GM19193 (cell line): ENCODE results near the gene RPUSD1.

Experiments
- POLR2A ChIP-seq: IDR thresholded peaks from 4 replicates; pipeline ENCODE4 v1.6.1; 2011; ENCODE audit not compliant: insufficient read depth, insufficient read length; ENCODE audit errors: extremely low read depth

RPUSD1 gene

DNA sequence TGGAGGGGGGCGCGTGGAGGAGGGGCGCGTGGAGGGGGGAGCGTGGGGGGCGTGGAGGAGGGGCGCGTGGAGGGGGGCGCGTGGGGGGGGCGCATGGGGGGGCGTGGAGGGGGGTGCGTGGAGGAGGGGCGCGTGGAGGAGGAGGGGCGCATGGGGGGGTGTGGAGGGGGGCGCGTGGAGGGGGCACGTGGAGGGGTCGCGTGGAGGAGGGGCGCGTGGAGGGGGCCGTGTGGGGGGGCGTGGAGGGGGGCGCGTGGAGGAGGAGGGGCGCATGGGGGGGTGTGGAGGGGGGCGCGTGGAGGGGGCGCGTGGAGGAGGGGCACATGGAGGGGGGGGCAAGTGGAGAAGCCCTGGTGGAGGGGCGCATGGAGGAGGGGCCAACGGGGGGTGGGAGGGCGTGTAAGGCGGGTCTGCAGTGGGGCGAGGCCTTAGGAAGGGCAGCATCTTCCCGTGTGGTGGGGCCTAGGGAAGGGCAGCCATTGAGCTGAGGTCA lies 20.4 kb downstream of the RPUSD1 start:
- no peak for TF ChIP-seq POLR2A

DNA sequence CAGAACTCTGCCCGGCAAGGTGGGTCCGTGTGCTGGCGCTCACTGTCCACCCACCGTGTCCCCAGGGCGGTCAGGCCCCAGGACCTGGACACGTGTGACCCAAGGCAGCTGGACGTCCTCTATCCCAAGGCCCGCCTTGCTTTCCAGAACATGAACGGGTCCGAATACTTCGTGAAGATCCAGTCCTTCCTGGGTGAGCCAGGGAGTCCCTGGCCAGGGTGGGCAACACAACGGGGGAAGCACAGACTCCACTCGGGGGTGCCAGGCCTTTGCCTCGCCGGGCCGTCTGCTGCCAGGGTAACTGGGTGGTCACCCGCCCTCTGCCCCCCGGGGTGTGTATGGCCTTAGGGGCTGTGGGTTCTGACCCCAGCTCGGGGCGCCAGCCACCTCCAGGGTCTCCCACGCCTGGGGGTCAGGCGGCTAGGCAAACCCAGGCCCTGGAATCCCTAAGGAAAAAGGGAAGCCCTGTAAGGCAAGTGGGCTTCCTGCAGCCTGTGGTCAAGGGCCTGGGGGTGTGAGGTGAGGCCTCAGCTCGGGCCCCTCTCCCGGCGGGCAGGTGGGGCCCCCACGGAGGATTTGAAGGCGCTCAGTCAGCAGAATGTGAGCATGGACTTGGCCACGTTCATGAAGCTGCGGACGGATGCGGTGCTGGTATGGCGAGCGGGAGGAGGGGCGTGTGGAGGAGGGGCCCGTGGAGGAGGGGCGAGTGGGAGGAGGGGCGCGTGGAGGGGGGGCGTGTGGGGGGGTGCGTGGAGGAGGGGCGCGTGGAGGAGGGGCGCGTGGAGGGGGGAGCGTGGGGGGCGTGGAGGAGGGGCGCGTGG lies 21.2 kb downstream of the RPUSD1 start:
- TF ChIP-seq POLR2A: no peak

DNA sequence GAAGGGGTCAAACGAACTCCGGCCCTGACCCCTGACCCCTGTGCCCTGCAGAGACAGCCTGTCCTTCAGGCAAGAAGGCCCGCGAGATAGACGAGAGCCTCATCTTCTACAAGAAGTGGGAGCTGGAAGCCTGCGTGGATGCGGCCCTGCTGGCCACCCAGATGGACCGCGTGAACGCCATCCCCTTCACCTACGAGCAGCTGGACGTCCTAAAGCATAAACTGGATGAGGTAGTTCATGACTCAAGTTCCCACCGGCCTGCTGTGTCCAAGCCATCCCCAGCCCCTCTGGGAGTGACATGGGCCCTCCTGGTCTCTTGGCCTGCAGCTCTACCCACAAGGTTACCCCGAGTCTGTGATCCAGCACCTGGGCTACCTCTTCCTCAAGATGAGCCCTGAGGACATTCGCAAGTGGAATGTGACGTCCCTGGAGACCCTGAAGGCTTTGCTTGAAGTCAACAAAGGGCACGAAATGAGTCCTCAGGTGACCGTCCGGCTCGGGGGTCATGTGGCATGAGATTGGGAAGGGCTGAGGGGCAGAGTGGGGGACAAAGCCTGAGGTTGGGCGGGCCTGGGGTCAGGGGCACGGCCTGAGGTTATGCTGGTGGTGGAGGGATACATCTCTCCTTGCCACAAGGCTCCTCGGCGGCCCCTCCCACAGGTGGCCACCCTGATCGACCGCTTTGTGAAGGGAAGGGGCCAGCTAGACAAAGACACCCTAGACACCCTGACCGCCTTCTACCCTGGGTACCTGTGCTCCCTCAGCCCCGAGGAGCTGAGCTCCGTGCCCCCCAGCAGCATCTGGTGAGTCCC lies 22.0 kb downstream of the RPUSD1 start:
- TF ChIP-seq POLR2A: no peak

DNA sequence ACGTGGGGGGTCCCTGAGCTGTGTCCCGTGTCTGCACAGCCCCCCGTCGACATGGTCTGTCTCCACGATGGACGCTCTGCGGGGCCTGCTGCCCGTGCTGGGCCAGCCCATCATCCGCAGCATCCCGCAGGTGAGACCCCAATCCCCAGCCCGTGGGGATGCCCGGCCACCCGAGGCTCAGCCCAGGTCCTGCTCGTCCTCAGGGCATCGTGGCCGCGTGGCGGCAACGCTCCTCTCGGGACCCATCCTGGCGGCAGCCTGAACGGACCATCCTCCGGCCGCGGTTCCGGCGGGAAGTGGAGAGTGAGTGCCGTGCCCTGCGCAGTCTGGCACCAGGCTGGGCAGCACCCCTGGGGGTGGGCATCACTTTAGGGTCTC lies 22.7 kb downstream of the RPUSD1 start:
- TF ChIP-seq POLR2A: no peak

DNA sequence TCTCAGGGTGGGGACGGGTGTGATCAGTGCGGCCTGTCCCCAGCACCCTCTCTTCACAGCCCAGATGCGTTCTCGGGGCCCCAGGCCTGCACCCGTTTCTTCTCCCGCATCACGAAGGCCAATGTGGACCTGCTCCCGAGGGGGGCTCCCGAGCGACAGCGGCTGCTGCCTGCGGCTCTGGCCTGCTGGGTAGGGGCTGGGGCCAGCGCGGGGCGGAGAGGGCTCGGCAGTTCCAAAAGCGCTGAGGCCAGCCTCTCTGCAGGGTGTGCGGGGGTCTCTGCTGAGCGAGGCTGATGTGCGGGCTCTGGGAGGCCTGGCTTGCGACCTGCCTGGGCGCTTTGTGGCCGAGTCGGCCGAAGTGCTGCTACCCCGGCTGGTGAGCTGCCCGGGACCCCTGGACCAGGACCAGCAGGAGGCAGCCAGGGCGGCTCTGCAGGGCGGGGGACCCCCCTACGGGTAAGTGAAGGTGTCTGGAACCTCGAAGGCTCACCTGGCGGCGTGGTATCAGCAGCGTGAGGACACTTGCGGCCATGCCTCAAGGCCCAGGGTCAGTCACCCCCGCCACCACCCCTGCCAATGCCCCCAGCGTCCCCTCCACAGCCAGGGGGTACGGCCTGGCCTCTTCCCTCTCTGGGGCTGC lies 23.2 kb downstream of the RPUSD1 start:
- no peak for TF ChIP-seq POLR2A

DNA sequence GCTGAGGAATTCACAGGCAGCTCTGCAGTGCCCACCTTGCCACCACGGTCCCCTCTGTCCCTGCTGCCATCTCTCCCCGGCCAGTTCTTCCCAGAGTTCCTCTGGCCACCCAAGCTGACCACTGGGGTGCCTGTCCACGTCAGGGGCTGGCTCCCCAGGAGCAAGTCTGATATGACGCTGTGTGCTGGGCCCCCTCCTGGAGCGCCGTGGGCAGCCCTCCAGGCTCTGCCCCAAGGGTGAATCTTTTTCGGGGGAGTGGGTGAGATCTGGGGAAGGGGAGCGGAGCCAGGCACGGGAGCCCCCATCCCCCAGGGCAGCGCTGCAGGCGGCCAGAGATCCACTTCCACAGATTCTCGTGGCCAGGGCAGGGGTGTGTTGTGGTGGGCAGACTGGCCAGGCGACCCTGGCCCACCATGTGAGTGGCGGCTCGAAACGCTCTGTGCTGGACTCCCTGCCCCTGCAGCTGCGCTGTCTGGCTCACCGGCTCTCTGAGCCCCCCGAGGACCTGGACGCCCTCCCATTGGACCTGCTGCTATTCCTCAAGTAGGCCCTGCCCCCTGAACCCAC lies 23.9 kb downstream of the RPUSD1 start:
- no peak for TF ChIP-seq POLR2A

DNA sequence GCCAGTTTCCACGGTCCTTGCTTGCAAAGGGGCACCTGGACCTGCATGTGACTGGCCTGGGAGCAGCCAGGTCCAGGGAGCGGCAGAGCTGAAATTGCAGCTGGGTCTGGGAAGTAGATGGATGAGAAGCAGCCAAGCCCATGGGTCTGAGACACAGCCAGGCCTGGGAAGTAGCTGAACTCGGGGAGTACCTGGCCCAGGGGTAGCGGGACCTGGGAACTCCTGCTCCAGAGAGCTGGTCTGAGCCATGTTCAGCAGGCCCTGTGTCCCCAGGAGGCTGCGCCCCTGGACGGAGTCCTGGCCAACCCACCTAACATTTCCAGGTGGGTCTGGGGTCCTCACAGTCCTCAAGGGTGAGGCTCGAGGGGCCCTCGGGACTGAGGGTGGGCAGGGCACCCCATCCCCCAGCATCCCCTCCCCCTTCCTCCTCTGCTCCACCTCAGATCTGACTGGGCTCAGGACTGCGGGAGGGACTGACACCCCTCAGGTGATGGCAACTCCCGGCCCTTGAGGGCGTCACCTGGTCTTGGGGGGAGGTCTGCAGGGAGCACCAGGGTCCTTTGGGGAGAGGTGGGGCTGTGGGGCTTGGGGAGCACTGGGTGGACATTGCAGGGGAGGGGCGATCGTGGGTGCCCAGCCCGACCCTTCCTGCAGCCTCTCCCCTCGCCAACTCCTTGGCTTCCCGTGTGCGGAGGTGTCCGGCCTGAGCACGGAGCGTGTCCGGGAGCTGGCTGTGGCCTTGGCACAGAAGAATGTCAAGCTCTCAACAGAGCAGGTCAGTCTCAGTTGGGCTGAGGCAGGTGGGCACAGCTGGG lies 24.6 kb downstream of the RPUSD1 start:
- TF ChIP-seq POLR2A: no peak

DNA sequence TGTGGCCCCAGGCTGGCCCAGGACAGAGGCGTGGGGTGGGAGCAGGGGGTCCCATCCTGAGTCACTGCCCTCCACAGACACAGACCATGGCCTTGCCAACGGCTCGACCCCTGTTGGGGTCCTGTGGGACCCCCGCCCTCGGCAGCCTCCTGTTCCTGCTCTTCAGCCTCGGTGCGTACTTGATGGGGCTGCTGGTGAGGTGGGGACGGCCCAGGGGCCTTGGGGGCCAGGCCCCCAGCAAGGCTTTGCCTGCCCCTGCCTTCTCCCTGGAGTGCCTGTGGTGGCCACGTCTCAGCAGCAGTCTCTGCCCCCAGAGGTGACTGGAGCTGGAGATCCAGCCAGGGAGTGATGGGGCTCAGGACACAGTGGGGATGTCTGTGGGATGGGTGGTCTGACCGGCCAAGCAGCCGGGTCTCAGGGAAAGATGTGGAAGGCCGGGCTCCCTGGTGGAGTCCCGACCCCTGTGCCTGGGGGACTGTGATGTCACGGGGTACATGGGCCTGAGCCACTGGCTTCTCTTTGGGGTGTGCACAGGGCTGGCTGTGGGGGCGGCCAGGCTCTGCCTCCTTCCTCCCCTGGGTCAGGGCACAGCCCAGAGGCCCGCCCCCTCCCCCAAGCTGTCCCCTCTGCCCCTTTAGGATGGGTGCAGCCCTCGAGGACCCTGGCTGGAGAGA lies 25.4 kb downstream of the RPUSD1 start:
- no peak for TF ChIP-seq POLR2A

DNA sequence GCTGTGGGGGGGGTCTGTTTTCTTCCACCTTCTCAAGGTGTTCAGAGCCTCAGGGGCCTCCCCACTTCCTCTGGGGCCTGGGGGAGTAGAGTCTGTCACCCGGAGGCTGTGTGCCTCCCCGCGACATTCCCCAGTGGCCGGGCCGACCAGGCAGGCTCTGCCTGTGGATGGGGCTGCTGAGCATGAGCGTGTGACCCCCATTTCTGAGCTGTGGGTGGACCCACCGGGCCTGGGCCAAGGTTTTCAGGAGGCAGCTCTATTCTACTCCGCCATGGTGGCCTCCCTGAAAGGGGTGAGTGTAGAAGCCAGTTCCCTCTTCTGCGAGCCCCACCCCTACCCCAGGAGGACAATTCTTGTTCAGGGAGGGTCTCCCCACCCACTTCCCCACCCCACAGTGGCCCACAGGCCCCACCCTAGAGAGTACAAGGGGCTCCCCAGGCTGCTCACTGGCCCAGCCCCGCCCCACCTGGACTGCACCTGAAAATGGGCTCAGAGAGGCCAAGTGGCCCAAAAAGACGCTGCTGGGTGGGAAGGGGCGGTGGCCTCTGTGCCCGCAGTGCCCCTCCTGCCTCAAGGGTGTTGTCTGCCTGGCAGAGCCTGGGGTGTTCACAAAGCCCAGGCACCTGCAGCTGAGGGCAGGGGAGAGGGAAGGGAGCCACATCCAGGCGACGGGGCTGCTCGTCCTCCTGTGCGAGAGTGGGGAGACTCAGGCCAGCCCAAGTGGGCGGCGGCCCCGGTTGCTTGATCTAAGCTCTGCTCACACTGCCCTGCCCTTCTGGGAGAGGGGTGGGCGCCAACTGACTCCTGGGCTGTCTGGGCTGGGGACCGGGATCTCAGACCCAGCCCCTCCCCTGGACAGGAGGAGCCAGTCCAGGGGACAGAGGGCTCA lies 26.3 kb downstream of the RPUSD1 start:
- no peak for TF ChIP-seq POLR2A

DNA sequence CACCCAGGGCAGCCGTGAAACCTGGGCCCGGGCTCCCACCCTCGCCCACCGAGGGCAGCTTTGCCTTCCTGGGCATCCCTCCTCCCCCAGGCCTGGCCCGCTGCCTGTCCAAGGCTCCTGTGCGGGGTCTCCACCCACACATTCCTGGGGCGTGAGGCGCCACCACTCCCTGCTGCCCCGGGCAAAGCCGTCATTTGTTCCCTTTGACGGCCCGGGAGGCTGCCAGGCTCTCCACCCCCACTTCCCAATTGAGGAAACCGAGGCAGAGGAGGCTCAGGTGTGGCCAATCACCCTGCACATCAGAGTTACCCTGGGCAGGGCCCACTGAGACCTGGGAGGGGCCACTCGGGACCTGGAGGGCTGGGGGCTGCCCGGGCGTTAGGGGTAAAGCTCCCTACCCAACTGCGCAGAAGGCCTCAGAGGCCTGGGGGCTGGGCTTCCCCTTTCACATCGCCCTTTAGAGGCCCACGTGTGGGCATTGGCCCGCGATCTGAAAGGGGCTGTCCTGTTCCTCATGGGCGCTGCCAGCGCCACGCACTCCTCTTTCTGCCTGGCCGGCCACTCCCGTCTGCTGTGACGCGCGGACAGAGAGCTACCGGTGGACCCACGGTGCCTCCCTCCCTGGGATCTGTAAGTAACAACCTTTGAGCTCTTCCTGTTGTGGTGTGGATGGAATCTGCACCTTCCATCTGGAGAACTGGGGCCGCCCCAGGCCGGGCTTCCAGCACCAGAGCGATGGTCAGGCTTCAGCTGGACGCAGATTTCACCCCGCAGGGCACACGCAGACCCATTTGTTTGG lies 27.4 kb downstream of the RPUSD1 start, which contains the start of gene MSLN:
Gene MSLN (plus strand): TSS at position 190 of the 799 bp plus-strand sequence. CDS start 1,947 bp downstream, outside the sequence.
- no peak for TF ChIP-seq POLR2A

DNA sequence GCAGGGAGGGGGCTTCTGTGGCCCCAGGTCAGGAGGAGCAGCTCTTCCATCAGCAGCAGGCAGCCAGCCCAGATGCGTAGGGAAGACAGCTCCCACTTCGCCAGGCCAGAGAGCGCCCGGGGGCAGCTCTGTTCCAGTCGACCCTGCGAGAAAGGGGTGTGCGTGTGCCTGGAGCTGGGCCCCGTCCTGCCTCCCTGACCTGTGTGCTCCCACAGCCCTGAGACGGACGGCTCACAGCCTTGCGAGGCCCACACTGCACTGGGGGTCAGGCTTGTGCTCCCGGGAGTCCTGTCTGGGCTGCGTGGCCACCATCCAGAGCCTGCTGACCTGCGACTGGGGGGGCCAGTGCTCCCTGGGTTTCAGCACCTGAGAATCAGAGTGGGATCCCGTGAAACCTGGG lies 28.1 kb downstream of the RPUSD1 start:
- TF ChIP-seq POLR2A: no peak
